Fibroblast of the aortic adventitia (primary cell): Measurements from ENCODE around the gene PAAF1. TPM values are rescaled to one million over a fixed set of nuclear protein-coding genes. Genes with fewer than 3 reads are reported as not detected.
"Not testable (repeated sequence)": the region's sequence is repeated elsewhere in the genome, so short reads cannot be mapped to it uniquely, and the experiment has no call there.

Experiments
- DNase-seq: peaks from one replicate; pipeline ENCODE4 v3.0.0-alpha.2; 2010; ENCODE audit warnings: low read depth
- H3K4me3 ChIP-seq: 2 replicates; pipeline ENCODE4 v1.5.1; 2011; ENCODE audit warnings: low read depth, mild to moderate bottlenecking, control low read depth, low read length, moderate library complexity
- CTCF ChIP-seq: IDR thresholded peaks from 2 replicates; pipeline ENCODE4 v1.5.1; 2011; ENCODE audit warnings: mild to moderate bottlenecking, low read length, control low read depth, inconsistent platforms; ENCODE audit not compliant: insufficient read depth
- total RNA-seq: library from RNA; depleted of rRNA; stranded (reverse); fragments of >200 nt; gene quantifications from 2 replicates; pipeline ENCODE4 v1.2.3, GENCODE V29; 2012; ENCODE audit warnings: low replicate concordance

PAAF1 gene
- total RNA-seq, 1 donor = 11.1 TPM

GRCh38 chr11:73866586-73866996 is 10.2 kb upstream of the PAAF1 start:
- DNase-seq = peak; percentile 95
- H3K4me3 ChIP-seq = no peak overlapping the region
- TF ChIP-seq CTCF = no peak

- no peak for TF ChIP-seq CTCF
- DNase-seq = no peak
- H3K4me3 ChIP-seq = no peak overlapping the region
These were observed 7.4 kb upstream of the PAAF1 start for GRCh38 chr11:73869332-73869949.

GRCh38 chr11:73870261-73870660 is 6.5 kb upstream of the PAAF1 start:
- TF ChIP-seq CTCF = no peak
- H3K4me3 ChIP-seq = no peak overlapping the region
- DNase-seq = no peak

DNA sequence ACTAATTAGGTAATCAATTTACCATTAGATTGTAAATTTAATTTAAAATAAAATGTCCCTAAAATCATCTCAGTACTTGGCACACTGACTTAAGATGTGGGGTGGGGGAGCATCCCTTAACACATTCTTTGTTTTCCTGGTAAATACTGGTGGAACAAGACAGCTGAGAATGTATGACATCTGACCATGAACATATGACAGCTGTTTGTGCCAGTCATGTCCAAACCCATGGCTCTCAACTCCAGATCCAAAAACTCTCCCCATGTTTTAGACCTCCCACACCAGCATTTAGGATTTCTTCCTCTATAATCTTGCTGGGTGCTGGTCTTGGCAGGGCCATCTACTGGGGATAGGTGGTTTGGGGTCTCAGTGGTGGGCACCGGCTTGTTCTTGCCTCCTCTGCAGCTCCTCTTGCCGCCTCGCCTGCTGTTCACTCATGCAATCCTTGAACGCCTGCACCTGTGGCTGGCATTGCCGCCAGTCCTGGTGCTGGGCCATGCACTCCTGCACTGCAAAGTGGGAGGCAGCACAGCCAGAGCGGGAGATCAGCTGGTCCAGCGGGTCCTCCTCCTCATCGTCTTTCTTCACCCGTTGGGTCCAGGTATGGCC is 3.9 kb upstream of the PAAF1 start:
- no peak for DNase-seq
- no peak for TF ChIP-seq CTCF
- H3K4me3 ChIP-seq = no peak overlapping the region

DNA sequence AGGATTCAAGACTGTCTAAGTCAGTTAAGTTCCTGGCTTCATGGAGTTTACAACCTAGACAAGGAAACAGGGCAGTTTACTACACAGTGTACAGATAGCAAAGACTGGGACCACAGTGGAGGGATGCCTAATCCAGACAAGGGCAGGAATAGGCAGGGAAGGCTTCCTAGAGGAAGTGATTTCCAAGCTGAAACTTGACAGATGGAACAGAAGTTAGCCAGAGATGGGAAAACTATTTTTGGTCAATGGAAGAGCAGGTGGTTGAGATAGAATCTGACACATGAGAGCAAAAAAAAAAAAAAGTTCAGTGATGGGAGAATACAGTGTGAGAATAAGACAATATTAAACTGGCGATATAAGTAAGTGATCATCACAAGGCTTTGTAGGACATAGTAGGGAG is 1.4 kb upstream of the PAAF1 start:
- no peak for DNase-seq
- no peak for TF ChIP-seq CTCF
- H3K4me3 ChIP-seq = peak overlapping the region; percentile 95

DNA sequence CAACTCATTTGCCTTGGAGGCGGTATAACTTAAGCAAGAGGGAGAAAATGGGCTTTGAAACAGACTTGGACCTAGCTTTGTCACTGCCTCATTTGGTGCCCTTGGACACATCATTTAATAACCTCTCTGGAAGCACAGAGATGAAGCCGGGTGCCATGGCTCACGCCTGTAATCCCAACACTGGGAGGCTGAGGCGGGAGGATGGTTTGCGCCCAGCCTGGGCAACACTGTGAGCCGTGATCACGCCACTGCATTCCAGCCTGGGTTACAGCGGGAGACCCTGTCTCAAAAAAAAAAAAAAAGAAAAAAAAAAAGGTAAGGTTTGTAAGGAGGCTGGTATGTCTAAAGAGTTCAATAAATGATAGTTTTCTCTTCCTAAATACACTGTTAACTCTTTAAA is 959 bp upstream of the PAAF1 start:
- no peak for DNase-seq
- peak overlapping the region; percentile 95 for H3K4me3 ChIP-seq
- TF ChIP-seq CTCF = no peak

DNA sequence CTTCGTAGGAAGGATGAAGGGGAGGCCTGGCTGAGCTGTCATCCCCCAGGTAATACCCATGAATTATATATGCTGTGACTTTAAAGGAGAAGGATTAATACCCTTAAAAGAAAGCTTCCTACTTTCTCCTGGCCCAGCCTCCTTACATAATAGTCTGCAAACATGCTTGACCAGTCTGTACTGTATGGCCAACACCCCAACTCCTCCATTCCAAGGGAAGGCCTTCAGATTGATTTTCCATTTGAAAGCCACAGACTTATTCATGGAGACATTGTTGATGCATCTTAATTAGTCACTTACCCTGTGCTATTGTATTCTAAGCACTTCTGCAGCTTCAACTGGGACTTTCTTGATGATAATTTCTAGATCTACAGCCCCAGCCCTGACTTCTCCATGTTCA is 2.0 kb downstream of the PAAF1 start:
- no peak overlapping the region for H3K4me3 ChIP-seq
- DNase-seq = no peak
- TF ChIP-seq CTCF = no peak

DNA sequence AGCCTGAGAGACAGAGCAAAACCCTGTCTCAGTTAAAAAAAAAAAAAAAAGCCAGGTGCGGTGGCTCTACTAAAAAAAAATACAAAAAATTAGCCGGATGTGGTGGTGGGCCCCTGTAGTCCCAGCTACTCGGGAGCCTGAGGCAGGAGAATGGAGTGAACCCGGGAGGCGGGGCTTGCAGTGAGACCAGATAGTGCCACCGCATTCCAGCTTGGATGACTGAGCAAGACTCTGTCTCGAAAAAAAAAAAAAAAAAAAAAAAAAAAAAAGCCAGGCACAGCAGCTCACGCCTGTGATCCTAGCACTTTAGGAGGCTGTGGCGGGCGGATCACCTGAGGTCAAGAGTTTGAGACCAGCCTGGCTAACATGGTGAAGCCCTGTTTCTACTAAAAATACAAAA is 3.6 kb downstream of the PAAF1 start:
- not testable (repeated sequence) for DNase-seq, H3K4me3 ChIP-seq
